ENCODE data around the gene RAB1A.
A peak's percentile ranks its signal among the peaks of the same experiment; 100 is the strongest.

GRCh38 chr2:65064728-65065552 is 65.0 kb downstream of the RAB1A start:
- peak; percentile 89 for TF ChIP-seq CTCF (IDR thresholded peaks at IDR 0.05)
- TF ChIP-seq EZH2 (IDR thresholded peaks at IDR 0.05; ENCODE audit: borderline replicate concordance, insufficient read depth, low read depth, low read length, poor library complexity, severe bottlenecking), result no peak
